Liver (tissue), 9 donors: ENCODE data around the gene SLC17A3. TPM values are rescaled to one million over a fixed set of nuclear protein-coding genes. Genes with fewer than 3 reads are reported as not detected.

Source experiments
- DNase-seq: peaks from one replicate; pipeline ENCODE4 v3.0.0-alpha.2; 2017; ENCODE audit warnings: low spot score
- H3K27ac ChIP-seq, 2 donors: one replicate each; pipeline ENCODE4 v1.7.0; 2013; ENCODE audit warnings: inconsistent platforms in 2 of 2, low read length in 2 of 2, control low read depth in 1 of 2, low read depth in 1 of 2, mild to moderate bottlenecking in 1 of 2
- H3K27me3 ChIP-seq, 4 donors: one replicate each; pipeline versions ENCODE4 v1.6.1 to v1.7.0; 2013; ENCODE audit warnings: low read length in 3 of 4, inconsistent platforms in 1 of 4, mild to moderate bottlenecking in 1 of 4, moderate library complexity in 1 of 4; ENCODE audit not compliant: control insufficient read depth in 4 of 4, insufficient read depth in 4 of 4
- H3K36me3 ChIP-seq, 4 donors: one replicate each; pipeline versions ENCODE4 v1.6.1 to v1.7.0; 2013; ENCODE audit warnings: low read length in 3 of 4, mild to moderate bottlenecking in 3 of 4, low read depth in 1 of 4, moderate library complexity in 1 of 4; ENCODE audit not compliant: control insufficient read depth in 4 of 4, insufficient read depth in 3 of 4
- H3K4me1 ChIP-seq, 4 donors: one replicate each; pipeline versions ENCODE4 v1.6.1 to v1.7.0; 2013; ENCODE audit warnings: low read length in 3 of 4, mild to moderate bottlenecking in 3 of 4, moderate library complexity in 1 of 4; ENCODE audit not compliant: control insufficient read depth in 4 of 4, insufficient read depth in 4 of 4
- H3K4me3 ChIP-seq, 3 donors: one replicate each; pipeline versions ENCODE4 v1.6.1 to v1.7.0; 2013; ENCODE audit warnings: low read length in 3 of 3, control low read depth in 1 of 3, low read depth in 1 of 3, mild to moderate bottlenecking in 1 of 3
- H3K9ac ChIP-seq, 2 donors: one replicate each; pipeline ENCODE4 v1.7.0; 2013; ENCODE audit warnings: low read length in 2 of 2, mild to moderate bottlenecking in 2 of 2, moderate library complexity in 2 of 2, control low read depth in 1 of 2, low read depth in 1 of 2
- H3K9me3 ChIP-seq, 4 donors: one replicate each; pipeline versions ENCODE4 v1.6.1 to v1.7.0; 2013; ENCODE audit warnings: low read length in 3 of 4; ENCODE audit not compliant: control insufficient read depth in 4 of 4
- EGR1 ChIP-seq, 2 donors: IDR thresholded peaks; 2 replicates each; pipeline ENCODE4 v1.6.1; 2016 to 2018; ENCODE audit warnings: antibody characterized with exemption in 2 of 2, low read depth in 2 of 2
- GABPA ChIP-seq, 2 donors: IDR thresholded peaks in 1 of 2; conservative IDR thresholded peaks in 1 of 2; 2 replicates each; pipeline ENCODE4 v1.6.1; 2016; ENCODE audit warnings: antibody characterized with exemption in 2 of 2, mild to moderate bottlenecking in 1 of 2, moderate library complexity in 1 of 2
- HNF4A ChIP-seq, 2 donors: conservative IDR thresholded peaks; 2 replicates each; pipeline ENCODE4 v1.6.1; 2016; ENCODE audit warnings: antibody characterized with exemption in 2 of 2, mild to moderate bottlenecking in 2 of 2
- HNF4G ChIP-seq: IDR thresholded peaks from 2 replicates; pipeline ENCODE4 v1.6.1; 2016; ENCODE audit warnings: antibody characterized with exemption
- JUND ChIP-seq, 2 donors: IDR thresholded peaks; 2 replicates each; pipeline ENCODE4 v1.6.1; 2016; ENCODE audit warnings: antibody characterized with exemption in 2 of 2
- NR2F2 ChIP-seq: IDR thresholded peaks from 2 replicates; pipeline ENCODE4 v1.6.1; 2016; ENCODE audit warnings: antibody characterized with exemption
- RAD21 ChIP-seq, 2 donors: IDR thresholded peaks; 2 replicates each; pipeline ENCODE4 v1.6.1; 2016; ENCODE audit warnings: antibody characterized with exemption in 2 of 2, mild to moderate bottlenecking in 2 of 2
- RXRA ChIP-seq, 2 donors: IDR thresholded peaks; 2 replicates each; pipeline ENCODE4 v1.6.1; 2017 to 2018; ENCODE audit warnings: antibody characterized with exemption in 2 of 2, mild to moderate bottlenecking in 1 of 2
- SP1 ChIP-seq: IDR thresholded peaks from 2 replicates; pipeline ENCODE4 v1.6.1; 2018; ENCODE audit warnings: antibody characterized with exemption, mild to moderate bottlenecking
- TAF1 ChIP-seq: conservative IDR thresholded peaks from 2 replicates; pipeline ENCODE4 v1.6.1; 2016; ENCODE audit warnings: antibody characterized with exemption, mild to moderate bottlenecking
- YY1 ChIP-seq: IDR thresholded peaks from 2 replicates; pipeline ENCODE4 v1.6.1; 2016; ENCODE audit warnings: antibody characterized with exemption, mild to moderate bottlenecking
- WGBS: extraction: QIAGEN DNeasy Blood & Tissue Kit; methylation state at CpG from one replicate; pipeline ENCODE4 v1.1.7; 2013; 5-methylcytosine and 5-hydroxymethylcytosine counted together
- polyA plus RNA-seq, 2 donors: library from polyadenylated mRNA; stranded (reverse) in 1 of 2; unstranded in 1 of 2; fragments of 200-250 nt in 1 of 2; fragments of >200 nt in 1 of 2; fragmentation: Nextera tagmentation in 1 of 2; extraction: Ambion mirVana in 1 of 2; gene quantifications; one replicate each; pipeline versions ENCODE4 v1.2.1 to v1.2.3, GENCODE V29; 2013 to 2015
- total RNA-seq, 2 donors: library from RNA; depleted of rRNA; stranded (reverse); fragments of >200 nt; gene quantifications; one replicate each; pipeline ENCODE4 v1.2.3, GENCODE V29; 2014
- TF ChIP-seq, protein P1 (sequence below): IDR thresholded peaks from 2 replicates; pipeline ENCODE4 v1.6.1; 2016; ENCODE audit warnings: antibody characterized with exemption, mild to moderate bottlenecking
- TF ChIP-seq, protein P2 (sequence below): fragments of 150-350 bp; IDR thresholded peaks from 2 replicates; pipeline ENCODE4 v1.5.1; 2017; ENCODE audit warnings: improper control_type of control experiment, low read depth, low read length; ENCODE audit not compliant: missing input control
- TF ChIP-seq, protein P3 (sequence below): IDR thresholded peaks from 2 replicates; pipeline ENCODE4 v1.6.1; 2016; ENCODE audit warnings: antibody characterized with exemption
- TF ChIP-seq, protein P4 (sequence below): IDR thresholded peaks from 2 replicates; pipeline ENCODE4 v1.6.1; 2016; ENCODE audit warnings: antibody characterized with exemption
- TF ChIP-seq, protein P5 (sequence below): IDR thresholded peaks from 2 replicates; pipeline ENCODE4 v1.6.1; 2016; ENCODE audit warnings: antibody characterized with exemption
- donor health status: healthy.
- donor health status: healthy.
- donor health status: healthy.
- donor health status: healthy.
- donor health status: healthy.

Gene SLC17A3
- total and polyA plus RNA-seq, 4 donors: 1.6 to 23.2 (median 10.9) TPM

DNA sequence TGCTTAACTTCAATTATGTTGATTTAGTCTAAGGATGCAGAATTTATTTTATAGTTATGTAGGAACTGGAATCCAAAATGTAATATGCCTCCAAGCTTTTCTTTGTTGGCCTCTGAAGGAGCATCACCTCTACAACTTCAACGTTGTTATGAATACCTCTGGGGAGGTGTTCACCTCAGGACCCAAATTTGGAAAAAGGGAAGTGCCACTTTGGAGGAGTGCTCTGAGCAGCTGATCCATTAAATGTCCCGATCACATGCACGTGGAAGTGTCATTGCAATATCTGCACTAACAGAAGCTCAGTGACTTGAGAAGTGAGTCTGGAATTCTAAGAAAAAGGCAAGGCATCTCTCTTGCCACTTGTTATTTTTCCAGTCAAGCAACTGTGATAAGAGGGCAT, 22.2 kb upstream of the SLC17A3 start (continued):
- TF ChIP-seq, protein P1, sequence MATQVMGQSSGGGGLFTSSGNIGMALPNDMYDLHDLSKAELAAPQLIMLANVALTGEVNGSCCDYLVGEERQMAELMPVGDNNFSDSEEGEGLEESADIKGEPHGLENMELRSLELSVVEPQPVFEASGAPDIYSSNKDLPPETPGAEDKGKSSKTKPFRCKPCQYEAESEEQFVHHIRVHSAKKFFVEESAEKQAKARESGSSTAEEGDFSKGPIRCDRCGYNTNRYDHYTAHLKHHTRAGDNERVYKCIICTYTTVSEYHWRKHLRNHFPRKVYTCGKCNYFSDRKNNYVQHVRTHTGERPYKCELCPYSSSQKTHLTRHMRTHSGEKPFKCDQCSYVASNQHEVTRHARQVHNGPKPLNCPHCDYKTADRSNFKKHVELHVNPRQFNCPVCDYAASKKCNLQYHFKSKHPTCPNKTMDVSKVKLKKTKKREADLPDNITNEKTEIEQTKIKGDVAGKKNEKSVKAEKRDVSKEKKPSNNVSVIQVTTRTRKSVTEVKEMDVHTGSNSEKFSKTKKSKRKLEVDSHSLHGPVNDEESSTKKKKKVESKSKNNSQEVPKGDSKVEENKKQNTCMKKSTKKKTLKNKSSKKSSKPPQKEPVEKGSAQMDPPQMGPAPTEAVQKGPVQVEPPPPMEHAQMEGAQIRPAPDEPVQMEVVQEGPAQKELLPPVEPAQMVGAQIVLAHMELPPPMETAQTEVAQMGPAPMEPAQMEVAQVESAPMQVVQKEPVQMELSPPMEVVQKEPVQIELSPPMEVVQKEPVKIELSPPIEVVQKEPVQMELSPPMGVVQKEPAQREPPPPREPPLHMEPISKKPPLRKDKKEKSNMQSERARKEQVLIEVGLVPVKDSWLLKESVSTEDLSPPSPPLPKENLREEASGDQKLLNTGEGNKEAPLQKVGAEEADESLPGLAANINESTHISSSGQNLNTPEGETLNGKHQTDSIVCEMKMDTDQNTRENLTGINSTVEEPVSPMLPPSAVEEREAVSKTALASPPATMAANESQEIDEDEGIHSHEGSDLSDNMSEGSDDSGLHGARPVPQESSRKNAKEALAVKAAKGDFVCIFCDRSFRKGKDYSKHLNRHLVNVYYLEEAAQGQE: no peak
- TF ChIP-seq NR2F2 (no peak), HNF4G (no peak), HNF4A (conservative IDR thresholded peaks at IDR 0.05) (no peak)

DNA sequence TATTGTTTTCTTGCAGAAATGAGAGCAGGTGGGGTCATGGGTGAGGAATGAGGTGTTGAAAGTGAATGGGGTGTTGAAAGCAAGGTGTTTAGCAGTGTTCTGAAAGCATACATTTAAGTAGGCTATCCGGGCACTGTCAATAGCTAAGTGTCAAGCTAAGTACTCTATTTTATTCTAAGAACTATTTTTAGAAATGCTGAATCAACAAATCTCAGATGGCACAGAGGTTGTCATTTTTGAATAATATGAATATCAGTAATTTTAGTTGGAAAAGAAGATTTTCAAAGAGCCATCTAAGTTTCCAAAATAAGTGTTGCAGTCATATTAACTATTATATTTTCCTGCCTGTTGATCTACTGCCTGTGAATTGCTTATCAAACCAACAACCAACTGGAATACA, 21.7 kb upstream of the SLC17A3 start:
- Histone ChIP-seq H3K4me3 (no peak overlapping the region), H3K36me3 (no peaks in the 10 kb centered on the region), H3K27ac (no peak overlapping the region), H3K4me1 (peaks cover 5 to 24% (median 11%) of the 10 kb centered on the region in 4 donors), H3K9me3 (no peaks in the 10 kb centered on the region), H3K9ac (no peak overlapping the region), H3K27me3 (no peaks in the 10 kb centered on the region)
- whole genome bisulfite sequencing: 94% methylated on average over 1 of the region's 1 CpG
- no peak for DNase-seq
- TF ChIP-seq SP1 (no peak), JUND (IDR thresholded peaks at IDR 0.05) (no peak), HNF4G (no peak), NR2F2 (no peak)
- TF ChIP-seq, protein P2, sequence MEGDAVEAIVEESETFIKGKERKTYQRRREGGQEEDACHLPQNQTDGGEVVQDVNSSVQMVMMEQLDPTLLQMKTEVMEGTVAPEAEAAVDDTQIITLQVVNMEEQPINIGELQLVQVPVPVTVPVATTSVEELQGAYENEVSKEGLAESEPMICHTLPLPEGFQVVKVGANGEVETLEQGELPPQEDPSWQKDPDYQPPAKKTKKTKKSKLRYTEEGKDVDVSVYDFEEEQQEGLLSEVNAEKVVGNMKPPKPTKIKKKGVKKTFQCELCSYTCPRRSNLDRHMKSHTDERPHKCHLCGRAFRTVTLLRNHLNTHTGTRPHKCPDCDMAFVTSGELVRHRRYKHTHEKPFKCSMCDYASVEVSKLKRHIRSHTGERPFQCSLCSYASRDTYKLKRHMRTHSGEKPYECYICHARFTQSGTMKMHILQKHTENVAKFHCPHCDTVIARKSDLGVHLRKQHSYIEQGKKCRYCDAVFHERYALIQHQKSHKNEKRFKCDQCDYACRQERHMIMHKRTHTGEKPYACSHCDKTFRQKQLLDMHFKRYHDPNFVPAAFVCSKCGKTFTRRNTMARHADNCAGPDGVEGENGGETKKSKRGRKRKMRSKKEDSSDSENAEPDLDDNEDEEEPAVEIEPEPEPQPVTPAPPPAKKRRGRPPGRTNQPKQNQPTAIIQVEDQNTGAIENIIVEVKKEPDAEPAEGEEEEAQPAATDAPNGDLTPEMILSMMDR: no peak
- TF ChIP-seq, protein P3, sequence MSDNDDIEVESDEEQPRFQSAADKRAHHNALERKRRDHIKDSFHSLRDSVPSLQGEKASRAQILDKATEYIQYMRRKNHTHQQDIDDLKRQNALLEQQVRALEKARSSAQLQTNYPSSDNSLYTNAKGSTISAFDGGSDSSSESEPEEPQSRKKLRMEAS: no peak
- TF ChIP-seq, protein P4, sequence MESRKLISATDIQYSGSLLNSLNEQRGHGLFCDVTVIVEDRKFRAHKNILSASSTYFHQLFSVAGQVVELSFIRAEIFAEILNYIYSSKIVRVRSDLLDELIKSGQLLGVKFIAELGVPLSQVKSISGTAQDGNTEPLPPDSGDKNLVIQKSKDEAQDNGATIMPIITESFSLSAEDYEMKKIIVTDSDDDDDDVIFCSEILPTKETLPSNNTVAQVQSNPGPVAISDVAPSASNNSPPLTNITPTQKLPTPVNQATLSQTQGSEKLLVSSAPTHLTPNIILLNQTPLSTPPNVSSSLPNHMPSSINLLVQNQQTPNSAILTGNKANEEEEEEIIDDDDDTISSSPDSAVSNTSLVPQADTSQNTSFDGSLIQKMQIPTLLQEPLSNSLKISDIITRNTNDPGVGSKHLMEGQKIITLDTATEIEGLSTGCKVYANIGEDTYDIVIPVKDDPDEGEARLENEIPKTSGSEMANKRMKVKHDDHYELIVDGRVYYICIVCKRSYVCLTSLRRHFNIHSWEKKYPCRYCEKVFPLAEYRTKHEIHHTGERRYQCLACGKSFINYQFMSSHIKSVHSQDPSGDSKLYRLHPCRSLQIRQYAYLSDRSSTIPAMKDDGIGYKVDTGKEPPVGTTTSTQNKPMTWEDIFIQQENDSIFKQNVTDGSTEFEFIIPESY: no peak

DNA sequence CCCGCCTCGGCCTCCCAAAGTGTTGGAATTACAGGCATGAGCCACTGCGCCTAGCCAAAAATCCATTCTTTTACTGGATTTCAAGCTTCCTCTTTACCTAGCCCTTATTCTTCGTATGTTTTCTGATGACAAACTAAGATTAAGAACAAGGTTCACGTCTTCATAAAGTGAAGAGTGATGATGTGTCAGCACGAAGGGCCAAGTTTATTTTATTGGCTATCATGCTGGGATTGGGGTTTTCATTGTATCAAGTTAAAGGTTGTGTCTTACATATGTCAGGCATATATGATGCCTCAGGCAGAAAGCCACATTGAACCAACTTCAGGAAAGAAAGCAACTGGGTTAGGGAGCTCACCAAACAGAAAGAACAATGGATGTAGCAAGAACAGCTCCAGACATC, 19.7 kb upstream of the SLC17A3 start:
- Histone ChIP-seq H3K36me3 (no peaks in the 10 kb centered on the region), H3K9ac (no peak overlapping the region), H3K27ac (no peak overlapping the region), H3K9me3 (no peaks in the 10 kb centered on the region), H3K4me1 (peaks cover 0 to 14% (median 6%) of the 10 kb centered on the region in 4 donors), H3K27me3 (no peaks in the 10 kb centered on the region), H3K4me3 (no peak overlapping the region)
- DNase-seq: no peak
- WGBS: 93% methylated on average over 6 of the region's 6 CpGs
- TF ChIP-seq, protein P3: no peak
- TF ChIP-seq, protein P5, sequence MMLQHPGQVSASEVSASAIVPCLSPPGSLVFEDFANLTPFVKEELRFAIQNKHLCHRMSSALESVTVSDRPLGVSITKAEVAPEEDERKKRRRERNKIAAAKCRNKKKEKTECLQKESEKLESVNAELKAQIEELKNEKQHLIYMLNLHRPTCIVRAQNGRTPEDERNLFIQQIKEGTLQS: no peak
- TF ChIP-seq JUND (IDR thresholded peaks at IDR 0.05) (no peak), YY1 (no peak), RAD21 (IDR thresholded peaks at IDR 0.05) (no peak), RXRA (IDR thresholded peaks at IDR 0.05) (no peak), TAF1 (no peak), EGR1 (IDR thresholded peaks at IDR 0.05; ENCODE audit: low read depth in 2 of 2) (no peak), GABPA (IDR thresholded peaks at IDR 0.05 in 1 of 2, conservative IDR thresholded peaks at IDR 0.05 in 1 of 2) (no peak), NR2F2 (no peak)
- TF ChIP-seq, protein P2: no peak
- TF ChIP-seq, protein P4: no peak
